A549 (cell line): Measurements from ENCODE around the gene SLC35F4. TPM values are rescaled to one million over a fixed set of nuclear protein-coding genes. Genes with fewer than 3 reads are reported as not detected.

Source experiments
- ATAC-seq, 2 experiments: fragments of 200-7000 bp in 1 of 2; fragments of >200 bp in 1 of 2; cut with Nextera tagmentation in 1 of 2; cut with Tn5 transposase in 1 of 2; 3 replicates each; pipeline versions ENCODE4 v1.8.0 to v1.9.1; 2018 to 2020; ENCODE audit warnings: mild to moderate bottlenecking in 1 of 2, moderate library complexity in 1 of 2
- CTCF ChIA-PET: fragments of 300-600 bp; sonication (Branson Sonifier 250); formaldehyde crosslinking; extraction: SDS; loops from one replicate; lab custom pipeline; 2021; ENCODE audit warnings: antibody characterized with exemption, inconsistent platforms; lab: Yijun Ruan, JAX
- POLR2A ChIA-PET: fragments of 350-600 bp; formaldehyde crosslinking; extraction: SDS; loops from one replicate; lab custom pipeline; 2021; ENCODE audit warnings: antibody characterized with exemption, inconsistent platforms; lab: Yijun Ruan, JAX
- DNase-seq, 2 experiments: peaks; one replicate each; pipeline versions ENCODE4 v3.0.0 to v3.0.0-alpha.2; 2011 to 2016; ENCODE audit warnings: low read depth in 1 of 2, low spot score in 1 of 2
- FAIRE-seq: peaks from 2 replicates; lab custom pipeline; 2011; peaks lifted over from hg19 to GRCh38; lab: Jason Lieb, UNC
- H3K27ac ChIP-seq, 2 experiments: fragments of >200 bp; sonication (Bioruptor Twin); formaldehyde crosslinking; 3 replicates each; pipeline ENCODE4 v1.5.1; 2016 to 2017
- H3K4me1 ChIP-seq: fragments of >200 bp; sonication (Bioruptor Twin); formaldehyde crosslinking; 3 replicates; pipeline ENCODE4 v1.6.1; 2016
- H3K4me2 ChIP-seq: fragments of >200 bp; sonication (Bioruptor Twin); formaldehyde crosslinking; 3 replicates; pipeline ENCODE4 v1.6.1; 2016
- H3K4me3 ChIP-seq: fragments of >200 bp; sonication (Bioruptor Twin); formaldehyde crosslinking; 3 replicates; pipeline ENCODE4 v1.5.1; 2016
- H3K9me3 ChIP-seq: fragments of >200 bp; sonication (Bioruptor Twin); formaldehyde crosslinking; 3 replicates; pipeline ENCODE4 v1.6.1; 2016
- BHLHE40 ChIP-seq: IDR thresholded peaks from 2 replicates; pipeline ENCODE4 v1.6.1; 2012; ENCODE audit warnings: low read depth, low read length, inconsistent platforms
- CBX2 ChIP-seq: fragments of 200-600 bp; sonication (generic); IDR thresholded peaks from 2 replicates; pipeline ENCODE4 v1.6.1; 2016; ENCODE audit warnings: low read depth, mild to moderate bottlenecking, borderline replicate concordance
- ESRRA ChIP-seq: fragments of 150-350 bp; IDR thresholded peaks from 2 replicates; pipeline ENCODE4 v1.6.1; 2014; ENCODE audit warnings: mild to moderate bottlenecking, low read length, borderline replicate concordance
- FOSB ChIP-seq: fragments of 250-450 bp; sonication (Bioruptor Pico); IDR thresholded peaks from 2 replicates; pipeline ENCODE4 v1.5.0; 2020; ENCODE audit warnings: mild to moderate bottlenecking, moderate library complexity
- HDAC2 ChIP-seq: fragments of 200-600 bp; sonication (generic); IDR thresholded peaks from 2 replicates; pipeline ENCODE4 v1.6.1; 2016
- HOXB5 ChIP-seq: fragments of 250-450 bp; sonication (Bioruptor Pico); IDR thresholded peaks from 2 replicates; pipeline ENCODE4 v1.5.0; 2020; ENCODE audit warnings: mild to moderate bottlenecking, moderate library complexity
- KDM1A ChIP-seq: fragments of 200-600 bp; sonication (generic); IDR thresholded peaks from 2 replicates; pipeline ENCODE4 v1.6.1; 2016; ENCODE audit warnings: low read depth, mild to moderate bottlenecking
- MYC ChIP-seq: IDR thresholded peaks from 2 replicates; pipeline ENCODE4 v1.6.1; 2012; ENCODE audit warnings: mild to moderate bottlenecking, inconsistent platforms, low read length, improper control_type of control experiment, borderline replicate concordance
- POLR2A ChIP-seq: IDR thresholded peaks from 2 replicates; pipeline ENCODE4 v1.6.1; 2012; ENCODE audit warnings: mild to moderate bottlenecking, low read length
- RAD21 ChIP-seq, 2 experiments: fragments of >200 bp in 1 of 2; sonication (Bioruptor Twin) in 1 of 2; formaldehyde crosslinking in 1 of 2; IDR thresholded peaks in 1 of 2; conservative IDR thresholded peaks in 1 of 2; 2 replicates in 1 of 2; 3 replicates in 1 of 2; pipeline ENCODE4 v1.6.1; 2012 to 2018; ENCODE audit warnings: inconsistent platforms in 1 of 2
- SREBF2 ChIP-seq: fragments of 450-650 bp; IDR thresholded peaks from 2 replicates; pipeline ENCODE4 v1.6.1; 2014; ENCODE audit warnings: mild to moderate bottlenecking, moderate library complexity
- TP53 ChIP-seq: fragments of 250-450 bp; sonication (Bioruptor Pico); IDR thresholded peaks from 2 replicates; pipeline ENCODE4 v1.5.0; 2021; ENCODE audit warnings: mild to moderate bottlenecking, moderate library complexity
- ZC3H11A ChIP-seq: fragments of 450-650 bp; IDR thresholded peaks from 2 replicates; pipeline ENCODE4 v1.6.1; 2014; ENCODE audit warnings: antibody characterized with exemption, mild to moderate bottlenecking
- WGBS: methylation state at CpG from one replicate; pipeline ENCODE4 v1.1.6; 2017; ENCODE audit errors: missing lambda C conversion rate; 5-methylcytosine and 5-hydroxymethylcytosine counted together
- polyA plus RNA-seq, 4 experiments: library from polyadenylated mRNA; depleted of rRNA in 3 of 4; stranded (reverse); fragments of >200 nt; fragmentation: RNase III in 1 of 4; extraction: RNeasy Plus Mini Kit Qiagen cat#74134 plus additional on column Dnase treatment in 1 of 4; gene quantifications; 2 replicates in 3 of 4; 3 replicates in 1 of 4; pipeline ENCODE4 v1.2.3, GENCODE V29; 2011 to 2017
- TF ChIP-seq, protein P1 (sequence below): fragments of 200-600 bp; sonication (generic); IDR thresholded peaks from 2 replicates; pipeline ENCODE4 v1.6.1; 2016; ENCODE audit warnings: antibody characterized with exemption, mild to moderate bottlenecking, moderate library complexity
- TF ChIP-seq, protein P2 (sequence below): fragments of 250-450 bp; sonication (Bioruptor Pico); IDR thresholded peaks from 2 replicates; pipeline ENCODE4 v1.5.0; 2020; ENCODE audit warnings: low read depth, mild to moderate bottlenecking, moderate library complexity
- TF ChIP-seq, protein P3 (sequence below): IDR thresholded peaks from 2 replicates; pipeline ENCODE4 v1.6.1; 2012
- TF ChIP-seq, protein P4 (sequence below): IDR thresholded peaks from 2 replicates; pipeline ENCODE4 v1.6.1; 2012; ENCODE audit warnings: low read depth, borderline replicate concordance
- TF ChIP-seq, protein P5 (sequence below): fragments of >200 bp; sonication (Bioruptor Twin); formaldehyde crosslinking; IDR thresholded peaks from 3 replicates; pipeline ENCODE4 v1.6.1; 2016
- TF ChIP-seq, protein P6 (sequence below): fragments of 150-350 bp; IDR thresholded peaks from 2 replicates; pipeline ENCODE4 v1.6.1; 2014; ENCODE audit warnings: low read depth, mild to moderate bottlenecking, low read length

SLC35F4 gene
- polyA plus RNA-seq, 2 of the 4 experiments (the other 2 are of a cell fraction) = not detected

DNA sequence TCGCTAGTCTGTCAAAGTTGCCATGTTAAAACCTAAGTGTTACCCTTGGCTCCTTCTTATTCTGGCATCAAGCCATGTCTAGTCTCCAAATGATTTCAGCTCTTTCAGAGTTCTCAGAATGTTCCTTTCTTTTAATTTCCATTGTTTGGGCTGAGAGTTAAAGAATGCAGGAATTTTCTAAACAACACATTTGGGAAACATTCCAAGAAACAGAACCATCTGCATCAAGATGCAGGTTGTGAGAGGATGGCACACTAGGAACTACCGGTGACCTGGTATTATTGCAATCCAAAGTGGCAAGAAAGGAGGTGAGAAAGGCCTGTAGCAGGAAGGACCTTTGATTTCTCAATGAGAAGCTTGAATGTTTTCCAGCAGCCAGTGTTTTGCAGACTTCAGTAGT, 30.1 kb downstream of the SLC35F4 start:
- DNase-seq (no peak), FAIRE-seq (no peak)
- 72% methylated on average over 2 of the region's 2 CpGs for WGBS

DNA sequence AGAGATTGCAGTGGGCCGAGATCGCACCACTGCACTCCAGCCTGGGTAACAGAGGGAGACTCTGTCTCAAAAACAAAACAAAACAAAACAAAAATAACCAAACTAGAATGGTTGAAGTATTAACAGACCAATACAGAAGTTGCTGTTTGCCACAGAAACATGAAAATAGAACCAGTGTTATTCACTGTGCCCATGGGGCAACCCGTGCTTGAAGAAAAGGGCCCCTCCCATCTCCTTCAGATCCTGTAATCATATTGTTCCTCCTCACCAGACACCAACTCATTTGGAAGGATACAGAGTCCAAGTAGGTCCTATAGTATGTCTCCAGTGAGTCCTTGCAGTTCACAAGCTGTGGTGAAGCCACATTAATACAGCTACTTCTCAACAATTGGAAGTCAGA, 30.9 kb downstream of the SLC35F4 start:
- H3K4me3 ChIP-seq = no peak overlapping the region
- CTCF ChIA-PET = no interaction called here
- FAIRE-seq (no peak), DNase-seq (no peak), ATAC-seq (no peak)
- POLR2A ChIA-PET = no interaction called here
- peak overlapping the region in 1 of 2 experiments; percentile 20; a peak in 2 of 6 replicates for H3K27ac ChIP-seq
- H3K4me1 ChIP-seq = peaks cover 37% of the 10 kb centered on the region
- TF ChIP-seq HDAC2 (no peak), TP53 (CRISPR knock-in tag) (no peak), MYC (no peak)
- H3K4me2 ChIP-seq = no peak overlapping the region
- H3K9me3 ChIP-seq = no peaks in the 10 kb centered on the region
- 79% methylated on average over 3 of the region's 3 CpGs for WGBS

More for the DNA sequence above, 30.1 kb downstream of the SLC35F4 start:
- no peak for ATAC-seq
- H3K4me3 ChIP-seq = no peak overlapping the region
- POLR2A ChIA-PET = no interaction called here
- peaks cover 37% of the 10 kb centered on the region for H3K4me1 ChIP-seq
- TF ChIP-seq, protein P1, sequence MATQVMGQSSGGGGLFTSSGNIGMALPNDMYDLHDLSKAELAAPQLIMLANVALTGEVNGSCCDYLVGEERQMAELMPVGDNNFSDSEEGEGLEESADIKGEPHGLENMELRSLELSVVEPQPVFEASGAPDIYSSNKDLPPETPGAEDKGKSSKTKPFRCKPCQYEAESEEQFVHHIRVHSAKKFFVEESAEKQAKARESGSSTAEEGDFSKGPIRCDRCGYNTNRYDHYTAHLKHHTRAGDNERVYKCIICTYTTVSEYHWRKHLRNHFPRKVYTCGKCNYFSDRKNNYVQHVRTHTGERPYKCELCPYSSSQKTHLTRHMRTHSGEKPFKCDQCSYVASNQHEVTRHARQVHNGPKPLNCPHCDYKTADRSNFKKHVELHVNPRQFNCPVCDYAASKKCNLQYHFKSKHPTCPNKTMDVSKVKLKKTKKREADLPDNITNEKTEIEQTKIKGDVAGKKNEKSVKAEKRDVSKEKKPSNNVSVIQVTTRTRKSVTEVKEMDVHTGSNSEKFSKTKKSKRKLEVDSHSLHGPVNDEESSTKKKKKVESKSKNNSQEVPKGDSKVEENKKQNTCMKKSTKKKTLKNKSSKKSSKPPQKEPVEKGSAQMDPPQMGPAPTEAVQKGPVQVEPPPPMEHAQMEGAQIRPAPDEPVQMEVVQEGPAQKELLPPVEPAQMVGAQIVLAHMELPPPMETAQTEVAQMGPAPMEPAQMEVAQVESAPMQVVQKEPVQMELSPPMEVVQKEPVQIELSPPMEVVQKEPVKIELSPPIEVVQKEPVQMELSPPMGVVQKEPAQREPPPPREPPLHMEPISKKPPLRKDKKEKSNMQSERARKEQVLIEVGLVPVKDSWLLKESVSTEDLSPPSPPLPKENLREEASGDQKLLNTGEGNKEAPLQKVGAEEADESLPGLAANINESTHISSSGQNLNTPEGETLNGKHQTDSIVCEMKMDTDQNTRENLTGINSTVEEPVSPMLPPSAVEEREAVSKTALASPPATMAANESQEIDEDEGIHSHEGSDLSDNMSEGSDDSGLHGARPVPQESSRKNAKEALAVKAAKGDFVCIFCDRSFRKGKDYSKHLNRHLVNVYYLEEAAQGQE = no peak
- TF ChIP-seq BHLHE40 (no peak), HOXB5 (CRISPR knock-in tag) (no peak), ESRRA (no peak), SREBF2 (no peak), MYC (no peak), ZC3H11A (no peak), HDAC2 (no peak), CBX2 (no peak), POLR2A (no peak), KDM1A (no peak), FOSB (CRISPR knock-in tag) (no peak), RAD21 (conservative IDR thresholded peaks at IDR 0.05 in 1 of 2, IDR thresholded peaks at IDR 0.05 in 1 of 2) (no peak)
- TF ChIP-seq, protein P2, sequence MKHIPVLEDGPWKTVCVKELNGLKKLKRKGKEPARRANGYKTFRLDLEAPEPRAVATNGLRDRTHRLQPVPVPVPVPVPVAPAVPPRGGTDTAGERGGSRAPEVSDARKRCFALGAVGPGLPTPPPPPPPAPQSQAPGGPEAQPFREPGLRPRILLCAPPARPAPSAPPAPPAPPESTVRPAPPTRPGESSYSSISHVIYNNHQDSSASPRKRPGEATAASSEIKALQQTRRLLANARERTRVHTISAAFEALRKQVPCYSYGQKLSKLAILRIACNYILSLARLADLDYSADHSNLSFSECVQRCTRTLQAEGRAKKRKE (CRISPR knock-in tag) = no peak
- TF ChIP-seq, protein P3, sequence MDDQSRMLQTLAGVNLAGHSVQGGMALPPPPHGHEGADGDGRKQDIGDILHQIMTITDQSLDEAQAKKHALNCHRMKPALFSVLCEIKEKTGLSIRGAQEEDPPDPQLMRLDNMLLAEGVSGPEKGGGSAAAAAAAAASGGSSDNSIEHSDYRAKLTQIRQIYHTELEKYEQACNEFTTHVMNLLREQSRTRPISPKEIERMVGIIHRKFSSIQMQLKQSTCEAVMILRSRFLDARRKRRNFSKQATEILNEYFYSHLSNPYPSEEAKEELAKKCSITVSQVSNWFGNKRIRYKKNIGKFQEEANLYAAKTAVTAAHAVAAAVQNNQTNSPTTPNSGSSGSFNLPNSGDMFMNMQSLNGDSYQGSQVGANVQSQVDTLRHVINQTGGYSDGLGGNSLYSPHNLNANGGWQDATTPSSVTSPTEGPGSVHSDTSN = no peak
- TF ChIP-seq, protein P4, sequence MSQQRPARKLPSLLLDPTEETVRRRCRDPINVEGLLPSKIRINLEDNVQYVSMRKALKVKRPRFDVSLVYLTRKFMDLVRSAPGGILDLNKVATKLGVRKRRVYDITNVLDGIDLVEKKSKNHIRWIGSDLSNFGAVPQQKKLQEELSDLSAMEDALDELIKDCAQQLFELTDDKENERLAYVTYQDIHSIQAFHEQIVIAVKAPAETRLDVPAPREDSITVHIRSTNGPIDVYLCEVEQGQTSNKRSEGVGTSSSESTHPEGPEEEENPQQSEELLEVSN = no peak
- TF ChIP-seq, protein P5, sequence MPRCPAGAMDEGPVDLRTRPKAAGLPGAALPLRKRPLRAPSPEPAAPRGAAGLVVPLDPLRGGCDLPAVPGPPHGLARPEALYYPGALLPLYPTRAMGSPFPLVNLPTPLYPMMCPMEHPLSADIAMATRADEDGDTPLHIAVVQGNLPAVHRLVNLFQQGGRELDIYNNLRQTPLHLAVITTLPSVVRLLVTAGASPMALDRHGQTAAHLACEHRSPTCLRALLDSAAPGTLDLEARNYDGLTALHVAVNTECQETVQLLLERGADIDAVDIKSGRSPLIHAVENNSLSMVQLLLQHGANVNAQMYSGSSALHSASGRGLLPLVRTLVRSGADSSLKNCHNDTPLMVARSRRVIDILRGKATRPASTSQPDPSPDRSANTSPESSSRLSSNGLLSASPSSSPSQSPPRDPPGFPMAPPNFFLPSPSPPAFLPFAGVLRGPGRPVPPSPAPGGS = no peak
- TF ChIP-seq, protein P6, sequence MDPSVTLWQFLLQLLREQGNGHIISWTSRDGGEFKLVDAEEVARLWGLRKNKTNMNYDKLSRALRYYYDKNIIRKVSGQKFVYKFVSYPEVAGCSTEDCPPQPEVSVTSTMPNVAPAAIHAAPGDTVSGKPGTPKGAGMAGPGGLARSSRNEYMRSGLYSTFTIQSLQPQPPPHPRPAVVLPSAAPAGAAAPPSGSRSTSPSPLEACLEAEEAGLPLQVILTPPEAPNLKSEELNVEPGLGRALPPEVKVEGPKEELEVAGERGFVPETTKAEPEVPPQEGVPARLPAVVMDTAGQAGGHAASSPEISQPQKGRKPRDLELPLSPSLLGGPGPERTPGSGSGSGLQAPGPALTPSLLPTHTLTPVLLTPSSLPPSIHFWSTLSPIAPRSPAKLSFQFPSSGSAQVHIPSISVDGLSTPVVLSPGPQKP = no peak
- H3K9me3 ChIP-seq = no peaks in the 10 kb centered on the region
- H3K4me2 ChIP-seq = no peak overlapping the region
- CTCF ChIA-PET = interaction anchor here (1.2 kb wide), 1 partner anchor 36 kb away, joined by 4 read pairs; no protein-coding TSS in a partner anchor
- H3K27ac ChIP-seq = peak overlapping the region in 1 of 2 experiments; percentile 20; a peak in 2 of 6 replicates
